ENCODE data around the gene GIPC2. TPM values are rescaled to one million over a fixed set of nuclear protein-coding genes. Genes with fewer than 3 reads are reported as not detected.
A peak's percentile ranks its signal among the peaks of the same experiment; 100 is the strongest.
"Not testable (repeated sequence)": the region's sequence is repeated elsewhere in the genome, so short reads cannot be mapped to it uniquely, and the experiment has no call there.

The GIPC2 gene
- total RNA-seq, 1 experiment from 2014 or later: 0.29 TPM

GRCh38 chr1:78095593-78095992, 49.8 kb downstream of the GIPC2 start:
- peak; percentile 72 for DNase-seq (ENCODE audit: low read depth)

GRCh38 chr1:78096017-78096416, 50.3 kb downstream of the GIPC2 start:
- peak; percentile 27 for DNase-seq (ENCODE audit: low read depth)

GRCh38 chr1:78096976-78097375, 51.2 kb downstream of the GIPC2 start:
- DNase-seq (ENCODE audit: low read depth): no peak

GRCh38 chr1:78101051-78101450, 55.3 kb downstream of the GIPC2 start:
- DNase-seq (ENCODE audit: low read depth): no peak

- DNase-seq (ENCODE audit: low read depth): peak; percentile 98
These were observed 55.7 kb downstream of the GIPC2 start for GRCh38 chr1:78101514-78101913.

- DNase-seq (ENCODE audit: low read depth): peak; percentile 87
These were observed 56.3 kb downstream of the GIPC2 start for GRCh38 chr1:78102082-78102481.

GRCh38 chr1:78102916-78103315, 57.1 kb downstream of the GIPC2 start:
- DNase-seq (ENCODE audit: low read depth): no peak

- peak; percentile 19 for DNase-seq (ENCODE audit: low read depth)
These were observed 58.6 kb downstream of the GIPC2 start for GRCh38 chr1:78104322-78104721.

GRCh38 chr1:78109659-78110058, 63.9 kb downstream of the GIPC2 start:
- not testable (repeated sequence) for DNase-seq (ENCODE audit: low read depth)

- no peak for DNase-seq (ENCODE audit: low read depth)
These were observed 67.6 kb downstream of the GIPC2 start for GRCh38 chr1:78113156-78113916.

GRCh38 chr1:78114034-78114956, 68.5 kb downstream of the GIPC2 start:
- DNase-seq (ENCODE audit: low read depth): peak; percentile 74

GRCh38 chr1:78120485-78120884, 74.7 kb downstream of the GIPC2 start:
- DNase-seq (ENCODE audit: low read depth): not testable (repeated sequence)

- no peak for DNase-seq (ENCODE audit: low read depth)
These were observed 75.9 kb downstream of the GIPC2 start for GRCh38 chr1:78121710-78122109.

GRCh38 chr1:78122389-78122788, 76.6 kb downstream of the GIPC2 start:
- DNase-seq (ENCODE audit: low read depth): no peak

GRCh38 chr1:78126506-78126905, 80.7 kb downstream of the GIPC2 start:
- peak; percentile 13 for DNase-seq (ENCODE audit: low read depth)

GRCh38 chr1:78132174-78132947, 86.6 kb downstream of the GIPC2 start:
- DNase-seq (ENCODE audit: low read depth): no peak

GRCh38 chr1:78132948-78133322, 87.2 kb downstream of the GIPC2 start:
- no peak for DNase-seq (ENCODE audit: low read depth)

GRCh38 chr1:78136680-78137079, 90.9 kb downstream of the GIPC2 start:
- no peak for DNase-seq (ENCODE audit: low read depth)

GRCh38 chr1:78141531-78142231, 95.9 kb downstream of the GIPC2 start:
- no peak for DNase-seq (ENCODE audit: low read depth)

GRCh38 chr1:78142736-78143135, 97.0 kb downstream of the GIPC2 start:
- DNase-seq (ENCODE audit: low read depth): no peak

GRCh38 chr1:78143152-78143551, 97.4 kb downstream of the GIPC2 start:
- peak; percentile 19 for DNase-seq (ENCODE audit: low read depth)

Data from Daoy (cell line).